ENCODE results near the gene FBXW7. TPM values are rescaled to one million over a fixed set of nuclear protein-coding genes. Genes with fewer than 3 reads are reported as not detected.
A peak's percentile ranks its signal among the peaks of the same experiment; 100 is the strongest.

FBXW7 gene
- total RNA-seq, 4 donors from 2014 or later = 11.6 to 125 (median 49.5) TPM

DNA sequence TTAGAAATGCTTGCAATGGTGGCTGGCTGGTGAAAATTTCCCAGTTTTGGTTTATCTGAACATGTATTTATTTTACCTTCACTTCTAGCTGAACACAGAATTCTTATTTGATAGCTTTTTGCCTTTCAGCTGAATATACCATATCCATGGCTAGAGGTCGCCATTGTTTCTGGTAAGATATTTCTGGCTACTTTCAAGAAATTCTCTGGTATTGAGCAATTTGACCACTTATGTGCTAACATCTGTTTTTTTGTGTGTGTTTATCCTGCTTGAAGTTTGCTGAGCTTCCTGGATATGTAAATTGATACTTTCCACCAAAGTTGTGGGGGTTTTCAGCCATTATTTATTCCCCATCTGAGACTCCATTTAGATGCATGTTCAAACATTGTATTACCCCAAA, 75.4 kb downstream of the FBXW7 start:
- peaks cover 0 to 52% (median 17%) of the 10 kb centered on the region in 4 donors for H3K4me1 ChIP-seq
- no peak overlapping the region for H3K4me3 ChIP-seq
- peak overlapping the region in 1 of 4 donors; percentile 0 for H3K27ac ChIP-seq
- no peak for DNase-seq
- peak in 1 of 5 experiments; percentile 6 for TF ChIP-seq CTCF (IDR thresholded peaks at IDR 0.05)
- no peak for TF ChIP-seq POLR2A (IDR thresholded peaks at IDR 0.05)
- TF ChIP-seq POLR2AphosphoS5 (IDR thresholded peaks at IDR 0.05) = no peak
- H3K9me3 ChIP-seq = no peaks in the 10 kb centered on the region
- in situ Hi-C loops (cut with MboI; ENCODE audit: low pct_ligation_motif_present in 1 of 4, low pct_unique_long_range_greater_than_20kb in 1 of 4, low sequenced_read_pairs in 3 of 4) (no loop called here), intact Hi-C loops (cut with DNase I; ENCODE audit: low total_unique reads) (no loop called here)
- H3K36me3 ChIP-seq = no peaks in the 10 kb centered on the region
- WGBS, 2 donors (ENCODE audit: low coverage in 1 of 2) = 74 to 78% methylated on average over 1 of the region's 1 CpG
- H3K27me3 ChIP-seq = no peaks in the 10 kb centered on the region

GRCh38 chr4:152459326-152459725, 76.6 kb downstream of the FBXW7 start:
- no peak for DNase-seq
- no peak overlapping the region for H3K4me3 ChIP-seq
- in situ Hi-C loops (cut with MboI; ENCODE audit: low pct_ligation_motif_present in 1 of 4, low pct_unique_long_range_greater_than_20kb in 1 of 4, low sequenced_read_pairs in 3 of 4) (no loop called here), intact Hi-C loops (cut with DNase I; ENCODE audit: low total_unique reads) (loop anchor here (5.0 kb wide), 1 partner anchor 137 kb away; no protein-coding TSS in a partner anchor)
- no peaks in the 10 kb centered on the region for H3K36me3 ChIP-seq
- H3K27ac ChIP-seq = no peak overlapping the region
- 78% methylated on average over 1 of the region's 1 CpG; no CpG with 5 or more reads in 1 of the 2 donors for WGBS, 2 donors (ENCODE audit: low coverage in 1 of 2)
- TF ChIP-seq EP300 (IDR thresholded peaks at IDR 0.05; ENCODE audit: low read depth) (no peak), POLR2AphosphoS5 (IDR thresholded peaks at IDR 0.05) (no peak), POLR2A (IDR thresholded peaks at IDR 0.05) (no peak), CTCF (IDR thresholded peaks at IDR 0.05) (no peak)
- no peaks in the 10 kb centered on the region for H3K9me3 ChIP-seq
- no peaks in the 10 kb centered on the region for H3K27me3 ChIP-seq
- H3K4me1 ChIP-seq = peaks cover 0 to 52% (median 16%) of the 10 kb centered on the region in 4 donors

- Histone ChIP-seq H3K9me3 (no peaks in the 10 kb centered on the region), H3K36me3 (no peaks in the 10 kb centered on the region), H3K4me1 (peaks cover 0 to 49% (median 14%) of the 10 kb centered on the region in 4 donors), H3K4me3 (no peak overlapping the region), H3K27ac (no peak overlapping the region), H3K27me3 (no peaks in the 10 kb centered on the region)
- no peak for DNase-seq
- 57 to 77% methylated on average over 1 of the region's 1 CpG for WGBS, 2 donors (ENCODE audit: low coverage in 1 of 2)
- in situ Hi-C loops (cut with MboI; ENCODE audit: low pct_ligation_motif_present in 1 of 4, low pct_unique_long_range_greater_than_20kb in 1 of 4, low sequenced_read_pairs in 3 of 4) (no loop called here), intact Hi-C loops (cut with DNase I; ENCODE audit: low total_unique reads) (loop anchor here (5.0 kb wide), 1 partner anchor 137 kb away; no protein-coding TSS in a partner anchor)
- TF ChIP-seq EP300 (IDR thresholded peaks at IDR 0.05; ENCODE audit: low read depth) = no peak
- no peak for TF ChIP-seq POLR2A (IDR thresholded peaks at IDR 0.05)
- TF ChIP-seq POLR2AphosphoS5 (IDR thresholded peaks at IDR 0.05) = no peak
- TF ChIP-seq CTCF (IDR thresholded peaks at IDR 0.05) = no peak
These were observed 77.0 kb downstream of the FBXW7 start for GRCh38 chr4:152458801-152459302.

DNA sequence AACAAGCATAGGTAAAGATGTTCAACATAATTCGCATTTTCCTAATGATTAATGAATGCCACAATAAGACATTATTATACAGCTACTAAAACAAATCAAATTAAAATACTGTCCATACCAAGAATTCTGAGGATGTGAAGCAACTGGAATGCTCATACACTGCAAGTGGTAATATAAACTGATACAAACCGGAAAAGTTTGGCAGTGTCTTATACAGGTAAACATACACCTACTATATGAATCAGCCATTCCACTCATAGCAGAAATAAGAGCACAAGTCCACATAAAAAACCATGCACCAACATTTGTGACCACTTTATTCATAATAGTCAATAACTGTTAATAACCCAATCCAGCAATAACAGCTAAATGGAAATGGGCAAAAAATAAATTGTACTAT, 79.3 kb downstream of the FBXW7 start:
- TF ChIP-seq POLR2AphosphoS5 (IDR thresholded peaks at IDR 0.05) (no peak), EP300 (IDR thresholded peaks at IDR 0.05; ENCODE audit: low read depth) (no peak), CTCF (IDR thresholded peaks at IDR 0.05) (no peak), POLR2A (IDR thresholded peaks at IDR 0.05) (no peak)
- no peak for DNase-seq
- in situ Hi-C loops (cut with MboI; ENCODE audit: low pct_ligation_motif_present in 1 of 4, low pct_unique_long_range_greater_than_20kb in 1 of 4, low sequenced_read_pairs in 3 of 4) (no loop called here), intact Hi-C loops (cut with DNase I; ENCODE audit: low total_unique reads) (loop anchor here (5.0 kb wide), 1 partner anchor 134 kb away; no protein-coding TSS in a partner anchor)
- H3K4me1 ChIP-seq = peaks cover 0 to 40% (median 9%) of the 10 kb centered on the region in 4 donors
- H3K36me3 ChIP-seq = no peaks in the 10 kb centered on the region
- 78 to 92% methylated on average over 2 of the region's 2 CpGs for WGBS, 2 donors (ENCODE audit: low coverage in 1 of 2)
- no peak overlapping the region for H3K4me3 ChIP-seq
- no peaks in the 10 kb centered on the region for H3K9me3 ChIP-seq
- H3K27ac ChIP-seq = no peak overlapping the region
- no peaks in the 10 kb centered on the region for H3K27me3 ChIP-seq

Data from transverse colon (tissue), 4 donors.